HL-60 (cell line): Measurements from ENCODE around the gene KAZN.

ENCODE experiments used
- GABPA ChIP-seq: IDR thresholded peaks from 2 replicates; pipeline ENCODE4 v1.6.1; 2012; ENCODE audit warnings: low read depth
- SPI1 ChIP-seq: IDR thresholded peaks from 2 replicates; pipeline ENCODE4 v1.6.1; 2012; ENCODE audit warnings: low read depth, mild to moderate bottlenecking, borderline replicate concordance
- TF ChIP-seq, protein P1 (sequence below): IDR thresholded peaks from one replicate; pipeline ENCODE4 v1.5.1; 2011; ENCODE audit warnings: low read length, control low read depth, inconsistent platforms; ENCODE audit not compliant: insufficient read depth

DNA sequence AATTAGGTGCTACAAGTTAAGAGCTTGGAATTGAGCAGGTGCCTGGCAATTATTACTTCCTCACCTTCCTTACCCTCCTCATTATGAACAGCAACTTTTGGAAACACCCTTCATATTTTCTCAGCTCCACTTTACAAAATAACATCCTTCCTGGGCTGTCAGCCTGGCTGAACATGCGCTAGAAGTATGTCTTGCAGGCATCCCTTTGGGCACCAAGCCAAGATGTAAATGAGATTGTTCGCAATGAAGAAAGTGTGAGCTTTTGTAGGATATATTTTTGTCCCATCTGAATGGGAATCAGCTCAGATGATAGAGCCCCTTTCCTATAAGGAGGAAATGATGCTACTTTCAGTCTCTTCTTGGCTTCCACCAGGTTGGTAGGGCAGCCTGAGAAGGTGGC, 245.9 kb downstream of the KAZN start:
- no peak for TF ChIP-seq GABPA
- no peak for TF ChIP-seq SPI1
- TF ChIP-seq, protein P1, sequence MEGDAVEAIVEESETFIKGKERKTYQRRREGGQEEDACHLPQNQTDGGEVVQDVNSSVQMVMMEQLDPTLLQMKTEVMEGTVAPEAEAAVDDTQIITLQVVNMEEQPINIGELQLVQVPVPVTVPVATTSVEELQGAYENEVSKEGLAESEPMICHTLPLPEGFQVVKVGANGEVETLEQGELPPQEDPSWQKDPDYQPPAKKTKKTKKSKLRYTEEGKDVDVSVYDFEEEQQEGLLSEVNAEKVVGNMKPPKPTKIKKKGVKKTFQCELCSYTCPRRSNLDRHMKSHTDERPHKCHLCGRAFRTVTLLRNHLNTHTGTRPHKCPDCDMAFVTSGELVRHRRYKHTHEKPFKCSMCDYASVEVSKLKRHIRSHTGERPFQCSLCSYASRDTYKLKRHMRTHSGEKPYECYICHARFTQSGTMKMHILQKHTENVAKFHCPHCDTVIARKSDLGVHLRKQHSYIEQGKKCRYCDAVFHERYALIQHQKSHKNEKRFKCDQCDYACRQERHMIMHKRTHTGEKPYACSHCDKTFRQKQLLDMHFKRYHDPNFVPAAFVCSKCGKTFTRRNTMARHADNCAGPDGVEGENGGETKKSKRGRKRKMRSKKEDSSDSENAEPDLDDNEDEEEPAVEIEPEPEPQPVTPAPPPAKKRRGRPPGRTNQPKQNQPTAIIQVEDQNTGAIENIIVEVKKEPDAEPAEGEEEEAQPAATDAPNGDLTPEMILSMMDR, result no peak
